GM23248 (cell line): ENCODE measurements around the gene ANO4. TPM values are rescaled to one million over a fixed set of nuclear protein-coding genes. Genes with fewer than 3 reads are reported as not detected.
A peak's percentile ranks its signal among the peaks of the same experiment; 100 is the strongest.

ENCODE experiments used
- DNase-seq: peaks from one replicate; pipeline ENCODE4 v3.0.0-alpha.2; 2015
- H2AFZ ChIP-seq: fragments of 200-600 bp; sonication (generic); 2 replicates; pipeline ENCODE4 v1.6.1; 2016; ENCODE audit warnings: antibody characterized with exemption
- H3F3A ChIP-seq: fragments of 200-600 bp; sonication (generic); 2 replicates; pipeline ENCODE4 v1.6.1; 2016; ENCODE audit warnings: mild to moderate bottlenecking, antibody characterized with exemption, mixed run types; ENCODE audit not compliant: insufficient read depth
- H3K27ac ChIP-seq: fragments of 200-600 bp; sonication (generic); 2 replicates; pipeline ENCODE4 v1.5.1; 2016; ENCODE audit warnings: mild to moderate bottlenecking
- H3K27me3 ChIP-seq: fragments of 200-600 bp; sonication (generic); replicated peaks from 2 replicates; pipeline ENCODE4 v1.6.1; 2016; ENCODE audit warnings: mild to moderate bottlenecking; ENCODE audit not compliant: insufficient read depth
- H3K36me3 ChIP-seq: fragments of 200-600 bp; sonication (generic); 2 replicates; pipeline ENCODE4 v1.6.1; 2016; ENCODE audit warnings: low read depth, mild to moderate bottlenecking
- H3K4me1 ChIP-seq: fragments of 200-600 bp; sonication (generic); 2 replicates; pipeline ENCODE4 v1.6.1; 2016; ENCODE audit warnings: mild to moderate bottlenecking; ENCODE audit not compliant: insufficient read depth
- H3K4me2 ChIP-seq: fragments of 200-600 bp; sonication (generic); one replicate; pipeline ENCODE4 v1.6.1; 2016; ENCODE audit warnings: mild to moderate bottlenecking; ENCODE audit not compliant: unreplicated experiment
- H3K4me3 ChIP-seq: fragments of 200-600 bp; sonication (generic); 2 replicates; pipeline ENCODE4 v1.5.1; 2016; ENCODE audit warnings: mild to moderate bottlenecking
- H3K79me2 ChIP-seq: fragments of 200-600 bp; sonication (generic); 2 replicates; pipeline ENCODE4 v1.6.1; 2016; ENCODE audit warnings: mild to moderate bottlenecking; ENCODE audit not compliant: insufficient read depth
- H3K9ac ChIP-seq: fragments of 200-600 bp; sonication (generic); 2 replicates; pipeline ENCODE4 v1.6.1; 2016; ENCODE audit warnings: mild to moderate bottlenecking
- H3K9me2 ChIP-seq: fragments of 200-600 bp; sonication (generic); 2 replicates; pipeline ENCODE4 v1.6.1; 2016; ENCODE audit warnings: mixed run types, mild to moderate bottlenecking, moderate library complexity; ENCODE audit not compliant: insufficient read depth
- H3K9me3 ChIP-seq: fragments of 200-600 bp; sonication (generic); one replicate; pipeline ENCODE4 v1.6.1; 2017; ENCODE audit warnings: low read depth
- H4K20me1 ChIP-seq: fragments of 200-600 bp; sonication (generic); 2 replicates; pipeline ENCODE4 v1.6.0; 2016; ENCODE audit not compliant: insufficient read depth
- EZH2 ChIP-seq: fragments of 200-600 bp; sonication (generic); IDR thresholded peaks from 2 replicates; pipeline ENCODE4 v1.6.1; 2018; ENCODE audit warnings: antibody characterized with exemption, mild to moderate bottlenecking; ENCODE audit not compliant: insufficient read depth, poor library complexity, severe bottlenecking
- EZH2phosphoT487 ChIP-seq: fragments of 200-600 bp; sonication (generic); IDR thresholded peaks from 2 replicates; pipeline ENCODE4 v1.6.1; 2018; ENCODE audit warnings: antibody characterized with exemption, moderate library complexity, mild to moderate bottlenecking, low read depth; ENCODE audit not compliant: insufficient read depth
- WGBS, 2 experiments: methylation state at CpG; one replicate each; pipeline ENCODE4 v1.1.6; 2015 to 2017; ENCODE audit warnings: low lambda C conversion rate in 2 of 2, low coverage in 1 of 2; ENCODE audit errors: missing lambda C conversion rate in 2 of 2; 5-methylcytosine and 5-hydroxymethylcytosine counted together
- in situ Hi-C: fragments of 300-500 bp; cut with MboI; formaldehyde crosslinking; loops from 2 replicates; pipeline ENCODE4 v1.15.0; 2020
- polyA plus RNA-seq: library from polyadenylated mRNA; unstranded; fragments of >200 nt; fragmentation: Nextera tagmentation; extraction: Ambion mirVana; gene quantifications from 2 replicates; pipeline ENCODE4 v1.2.1, GENCODE V29; 2016
- total RNA-seq: library from RNA; depleted of rRNA; stranded (reverse); fragments of >200 nt; shearing (Covaris generic); gene quantifications from 2 replicates; pipeline ENCODE4 v1.2.3, GENCODE V29; 2014

The ANO4 gene
- total and polyA plus RNA-seq, 2 experiments from 2014 or later = 6.6 to 7.6 TPM

- Histone ChIP-seq H2AFZ (no peak overlapping the region), H3K79me2 (no peaks in the 10 kb centered on the region), H3K4me3 (no peak overlapping the region), H3K36me3 (no peaks in the 10 kb centered on the region), H3K27me3 (no peaks in the 10 kb centered on the region), H4K20me1 (no peaks in the 10 kb centered on the region), H3K9me3 (no peaks in the 10 kb centered on the region), H3K4me1 (no peaks in the 10 kb centered on the region), H3K9ac (no peak overlapping the region), H3K9me2 (no peaks in the 10 kb centered on the region), H3K4me2 (no peak overlapping the region), H3F3A (no peaks in the 10 kb centered on the region), H3K27ac (no peak overlapping the region)
- WGBS, 2 experiments = 91 to 94% methylated on average over 1 of the region's 1 CpG
- in situ Hi-C loops = no loop called here
- TF ChIP-seq EZH2 (no peak), EZH2phosphoT487 (no peak)
- no peak for DNase-seq
Measured at GRCh38 chr12:100976735-100977134, 182.2 kb downstream of the ANO4 start.

GRCh38 chr12:100980856-100981255, 186.3 kb downstream of the ANO4 start:
- Histone ChIP-seq H2AFZ (no peak overlapping the region), H3K4me1 (peaks cover 4% of the 10 kb centered on the region; the same call in 1 of the 2 replicates), H3F3A (peaks cover 13% of the 10 kb centered on the region), H3K4me2 (no peak overlapping the region), H3K9me3 (no peaks in the 10 kb centered on the region), H3K36me3 (no peaks in the 10 kb centered on the region), H3K9me2 (no peaks in the 10 kb centered on the region), H4K20me1 (no peaks in the 10 kb centered on the region), H3K4me3 (no peak overlapping the region), H3K27me3 (no peaks in the 10 kb centered on the region), H3K27ac (no peak overlapping the region), H3K79me2 (no peaks in the 10 kb centered on the region), H3K9ac (no peak overlapping the region)
- TF ChIP-seq EZH2phosphoT487 = no peak
- no peak for TF ChIP-seq EZH2
- WGBS, 2 experiments = 86 to 93% methylated on average over 1 of the region's 1 CpG
- in situ Hi-C loops = no loop called here
- no peak for DNase-seq

GRCh38 chr12:100982511-100983183, 188.1 kb downstream of the ANO4 start:
- no peak overlapping the region for H2AFZ ChIP-seq
- TF ChIP-seq EZH2 (no peak), EZH2phosphoT487 (no peak)
- H3K9me3 ChIP-seq = no peaks in the 10 kb centered on the region
- no peak for DNase-seq
- peaks cover 30% of the 10 kb centered on the region for H3F3A ChIP-seq
- no peak overlapping the region for H3K4me3 ChIP-seq
- no peak overlapping the region for H3K27ac ChIP-seq
- H3K9ac ChIP-seq = no peak overlapping the region
- H4K20me1 ChIP-seq = no peaks in the 10 kb centered on the region
- H3K4me2 ChIP-seq = no peak overlapping the region
- WGBS, 2 experiments = 89 to 96% methylated on average over 2 of the region's 2 CpGs
- H3K36me3 ChIP-seq = no peaks in the 10 kb centered on the region
- no peaks in the 10 kb centered on the region for H3K9me2 ChIP-seq
- no peaks in the 10 kb centered on the region for H3K27me3 ChIP-seq
- no peaks in the 10 kb centered on the region for H3K79me2 ChIP-seq
- peaks cover 21% of the 10 kb centered on the region for H3K4me1 ChIP-seq
- in situ Hi-C loops = no loop called here

GRCh38 chr12:100984796-100985195, 190.2 kb downstream of the ANO4 start:
- peak; percentile 62 for DNase-seq
- no peak overlapping the region for H3K27ac ChIP-seq

More at GRCh38 chr12:100984796-100985195, 190.2 kb downstream of the ANO4 start:
- H3K4me2 ChIP-seq = no peak overlapping the region
- no peak overlapping the region for H3K4me3 ChIP-seq
- H3K27me3 ChIP-seq = no peaks in the 10 kb centered on the region
- no peaks in the 10 kb centered on the region for H4K20me1 ChIP-seq
- no peaks in the 10 kb centered on the region for H3K9me2 ChIP-seq
- H2AFZ ChIP-seq = no peak overlapping the region
- WGBS, 2 experiments = 10 to 18% methylated on average over 1 of the region's 1 CpG
- in situ Hi-C loops = no loop called here
- no peak for TF ChIP-seq EZH2
- no peak for TF ChIP-seq EZH2phosphoT487
- no peak overlapping the region for H3K9ac ChIP-seq
- H3K79me2 ChIP-seq = no peaks in the 10 kb centered on the region
- peaks cover 42% of the 10 kb centered on the region for H3F3A ChIP-seq
- H3K9me3 ChIP-seq = no peaks in the 10 kb centered on the region
- H3K36me3 ChIP-seq = no peaks in the 10 kb centered on the region
- H3K4me1 ChIP-seq = peaks cover 29% of the 10 kb centered on the region
